ENCODE data around the gene LRRC57. TPM values are rescaled to one million over a fixed set of nuclear protein-coding genes. Genes with fewer than 3 reads are reported as not detected.
A peak's percentile ranks its signal among the peaks of the same experiment; 100 is the strongest.

The LRRC57 gene
- total and polyA plus RNA-seq, 2 of the 8 experiments (the other 6 are each of a cell fraction or from before 2014, with no cell fraction given): 5.0 to 12.7 TPM

- TF ChIP-seq CTCF (IDR thresholded peaks at IDR 0.05; ENCODE audit: control extremely low read depth in 1 of 3, insufficient read depth in 1 of 3, low read depth in 1 of 3, low read length in 3 of 3): no peak
- TF ChIP-seq ZNF274 (IDR thresholded peaks at IDR 0.05; ENCODE audit: borderline replicate concordance, extremely low read depth, low read length): no peak
- no peak for TF ChIP-seq BRCA1 (IDR thresholded peaks at IDR 0.05; ENCODE audit: low read depth, low read length)
- no peak for TF ChIP-seq JUN (IDR thresholded peaks at IDR 0.05; ENCODE audit: low read depth, low read length)
- TF ChIP-seq CHD1 (IDR thresholded peaks at IDR 0.05; ENCODE audit: low read depth, low read length): no peak
- no peak for TF ChIP-seq SUZ12 (IDR thresholded peaks at IDR 0.05; ENCODE audit: low read length)
- TF ChIP-seq POU5F1 (IDR thresholded peaks at IDR 0.05; ENCODE audit: low read depth, low read length): no peak
- TF ChIP-seq EZH2 (IDR thresholded peaks at IDR 0.05; ENCODE audit: low read depth, low read length, severe bottlenecking): no peak
- TF ChIP-seq SIN3A (conservative IDR thresholded peaks at IDR 0.05 in 1 of 2, IDR thresholded peaks at IDR 0.05 in 1 of 2; ENCODE audit: low read depth in 1 of 2, low read length in 2 of 2): peak; percentile 58 to 95; a peak in 2 of 4 replicates
- TF ChIP-seq POLR2AphosphoS5 (IDR thresholded peaks at IDR 0.05; ENCODE audit: low read depth, low read length): peak; percentile 91
- peak; percentile 52 for TF ChIP-seq MAX (IDR thresholded peaks at IDR 0.05)
- TF ChIP-seq RXRA (IDR thresholded peaks at IDR 0.05; ENCODE audit: insufficient read depth, low read depth, low read length): no peak
- no peak for TF ChIP-seq RFX5 (IDR thresholded peaks at IDR 0.05; ENCODE audit: borderline replicate concordance, low read depth, low read length)
- no peak for TF ChIP-seq CHD2 (IDR thresholded peaks at IDR 0.05; ENCODE audit: low read length)
- TF ChIP-seq CEBPB (IDR thresholded peaks at IDR 0.05; ENCODE audit: low read depth, low read length): no peak
Observed at GRCh38 chr15:42548249-42549031, at the start of gene LRRC57, which contains the start of gene HAUS2 (continued).
